ENCODE data around the gene PDE4D.
A peak's percentile ranks its signal among the peaks of the same experiment; 100 is the strongest.
"Not testable (repeated sequence)": the region's sequence is repeated elsewhere in the genome, so short reads cannot be mapped to it uniquely, and the experiment has no call there.

The PDE4D gene

GRCh38 chr5:59693492-59694309 lies 199.8 kb downstream of the PDE4D start:
- FAIRE-seq: no peak

- FAIRE-seq: no peak
Measured at GRCh38 chr5:59685793-59686192, 207.7 kb downstream of the PDE4D start.

GRCh38 chr5:59685191-59685530 lies 208.4 kb downstream of the PDE4D start:
- no peak for FAIRE-seq

GRCh38 chr5:59684388-59685190 lies 208.9 kb downstream of the PDE4D start:
- no peak for FAIRE-seq

- FAIRE-seq: no peak
Measured at GRCh38 chr5:59683311-59683710, 210.2 kb downstream of the PDE4D start.

- no peak for FAIRE-seq
Measured at GRCh38 chr5:59682542-59682941, 211.0 kb downstream of the PDE4D start.

GRCh38 chr5:59678943-59679342 lies 214.6 kb downstream of the PDE4D start:
- FAIRE-seq: no peak

GRCh38 chr5:59674763-59675162 lies 218.8 kb downstream of the PDE4D start:
- no peak for FAIRE-seq

- peak; percentile 84 for FAIRE-seq
Measured at GRCh38 chr5:59673438-59674058, 220.0 kb downstream of the PDE4D start.

- no peak for FAIRE-seq
Measured at GRCh38 chr5:59666440-59667068, 227.0 kb downstream of the PDE4D start.

GRCh38 chr5:59665832-59666203 lies 227.7 kb downstream of the PDE4D start:
- not testable (repeated sequence) for FAIRE-seq

- FAIRE-seq: no peak
Measured at GRCh38 chr5:59665086-59665831, 228.3 kb downstream of the PDE4D start.

- FAIRE-seq: no peak
Measured at GRCh38 chr5:59661954-59662615, 231.4 kb downstream of the PDE4D start.

GRCh38 chr5:59661311-59661710 lies 232.2 kb downstream of the PDE4D start:
- no peak for FAIRE-seq

- no peak for FAIRE-seq
Measured at GRCh38 chr5:59660737-59661136, 232.8 kb downstream of the PDE4D start.

- no peak for FAIRE-seq
Measured at GRCh38 chr5:59656351-59657254, 236.9 kb downstream of the PDE4D start.

GRCh38 chr5:59655693-59656309 lies 237.7 kb downstream of the PDE4D start:
- no peak for FAIRE-seq

GRCh38 chr5:59654691-59655090 lies 238.8 kb downstream of the PDE4D start:
- FAIRE-seq: no peak

GRCh38 chr5:59652449-59652848 lies 241.1 kb downstream of the PDE4D start:
- FAIRE-seq: no peak
